HG03520 (cell line): Measurements from ENCODE around the gene NSA2.
"Not testable (repeated sequence)": the region's sequence is repeated elsewhere in the genome, so short reads cannot be mapped to it uniquely, and the experiment has no call there.

Experiments
- ATAC-seq: cut with Tn5 transposase; IDR thresholded peaks from one replicate; pipeline ENCODE4 v1.9.1; 2021; ENCODE audit warnings: mild to moderate bottlenecking, moderate library complexity; ENCODE audit not compliant: unreplicated experiment

Gene NSA2

DNA sequence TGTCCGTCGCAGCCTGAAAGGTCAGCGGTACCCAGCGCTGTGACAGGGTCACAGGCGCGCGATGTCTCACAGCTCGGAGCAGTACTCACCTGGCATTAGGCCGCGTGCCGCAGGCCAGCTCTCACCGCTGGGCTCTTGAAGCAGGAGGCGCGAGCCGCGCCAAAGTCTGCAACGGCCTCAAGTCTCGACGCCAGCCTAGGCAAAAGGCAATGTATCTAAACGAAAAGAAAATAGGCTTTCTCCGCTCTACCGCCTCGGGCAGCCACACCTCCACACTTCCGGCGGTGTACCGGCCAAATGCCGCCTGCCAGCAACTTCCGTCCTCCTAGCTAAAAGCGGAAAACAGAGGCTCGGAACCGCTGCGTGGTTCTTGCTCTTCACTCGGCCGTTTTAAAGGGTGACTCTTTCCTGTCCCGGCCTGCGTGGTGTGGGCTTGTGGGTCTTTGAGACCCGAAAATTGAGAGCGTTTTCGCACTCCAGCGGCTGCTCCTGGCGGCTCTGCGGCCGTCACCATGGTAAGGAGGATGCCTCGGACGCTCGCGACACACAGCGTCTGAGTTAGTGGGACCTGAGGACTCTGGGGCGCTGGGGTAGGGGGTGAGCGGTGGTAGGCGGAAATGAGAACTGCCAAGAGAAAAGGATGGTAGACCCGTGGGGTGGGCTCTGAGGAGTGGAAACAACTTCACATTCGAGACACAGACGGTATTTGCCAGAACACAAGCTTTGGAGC, at the start of gene NSA2, which contains the start of gene GFM2:
Gene NSA2, plus strand, starts transcription at position 401 of the 730 bp plus-strand sequence. Its CDS starts 112 bp downstream, at position 513.
Gene GFM2, minus strand, starts transcription at position 269 of the 730 bp plus-strand sequence. CDS start 3,375 bp downstream, outside the sequence.
- ATAC-seq: peak; percentile 87

DNA sequence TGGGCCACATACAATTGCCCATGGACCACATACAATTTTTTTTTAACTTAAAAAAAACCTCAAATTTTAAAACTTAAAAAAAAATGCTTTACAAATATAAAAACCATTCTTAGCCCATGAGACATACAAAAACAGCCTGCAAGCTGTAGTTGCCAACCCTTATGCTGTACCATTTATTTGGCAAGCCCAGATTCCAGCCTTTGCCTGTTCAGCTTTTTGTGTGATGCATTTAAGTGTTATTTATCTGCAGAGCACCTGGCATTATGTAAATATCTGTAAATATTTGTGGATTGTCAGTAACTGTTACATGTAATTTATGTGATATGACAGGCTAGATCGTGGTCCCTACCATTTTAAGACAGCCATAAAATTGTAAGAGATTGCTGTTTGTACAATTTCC, 49.5 kb upstream of the NSA2 start:
- ATAC-seq: no peak

DNA sequence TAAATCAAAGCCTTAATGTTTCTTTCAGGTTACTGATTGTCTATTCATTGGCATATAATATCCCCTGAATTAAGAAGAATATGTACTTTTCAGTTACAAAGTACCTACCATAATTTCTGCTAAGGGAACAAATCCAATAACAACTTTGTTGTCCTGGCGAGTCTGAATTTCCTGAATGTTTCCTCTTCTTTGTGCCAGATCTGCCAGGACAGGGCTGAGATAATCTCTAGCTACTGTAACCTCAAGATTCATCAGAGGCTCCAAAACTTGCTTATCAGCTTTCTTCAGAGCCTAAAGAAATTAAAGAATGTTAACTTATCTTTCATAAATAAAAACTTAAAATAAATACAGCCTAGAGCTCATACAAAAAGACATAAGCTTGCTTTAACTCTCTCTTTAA, 44.8 kb upstream of the NSA2 start:
- no peak for ATAC-seq

DNA sequence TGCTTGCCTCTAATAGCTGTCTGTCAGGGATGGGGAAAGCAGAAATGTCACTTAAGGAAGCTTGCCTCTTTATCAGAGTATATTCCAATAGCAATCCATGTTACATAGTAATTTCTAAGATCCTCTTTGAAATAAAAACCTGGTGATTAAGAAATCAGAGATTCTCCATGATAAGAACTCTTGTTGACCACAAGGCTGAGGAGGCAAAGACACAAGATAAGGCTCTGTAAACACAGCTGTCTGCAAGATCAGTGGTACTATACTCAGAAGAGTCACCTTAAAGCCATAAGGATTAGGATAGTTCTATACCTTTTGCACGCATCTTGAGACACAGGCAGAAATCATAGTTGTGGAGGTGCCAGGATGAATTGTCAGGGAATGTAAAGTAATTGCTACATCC, 41.7 kb upstream of the NSA2 start:
- ATAC-seq: no peak

DNA sequence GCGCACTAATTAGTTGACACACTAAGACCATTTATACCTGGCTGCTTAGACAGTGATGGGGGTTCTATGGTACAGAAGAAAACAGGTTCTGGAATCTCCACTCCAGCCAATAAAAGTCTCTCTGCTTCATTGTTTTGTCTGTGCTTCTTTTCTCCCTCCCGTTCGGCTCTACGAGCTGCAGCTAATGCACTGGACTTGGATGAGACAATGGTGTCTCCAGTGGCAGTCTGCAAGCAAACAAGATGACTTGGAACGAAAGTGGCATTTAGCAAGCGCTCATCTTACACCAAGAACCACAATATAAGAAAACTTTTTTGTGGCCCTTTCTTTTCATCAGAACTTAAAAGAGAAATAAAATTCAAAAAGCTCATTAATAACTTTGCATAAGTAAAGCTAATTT, 30.3 kb upstream of the NSA2 start:
- no peak for ATAC-seq

DNA sequence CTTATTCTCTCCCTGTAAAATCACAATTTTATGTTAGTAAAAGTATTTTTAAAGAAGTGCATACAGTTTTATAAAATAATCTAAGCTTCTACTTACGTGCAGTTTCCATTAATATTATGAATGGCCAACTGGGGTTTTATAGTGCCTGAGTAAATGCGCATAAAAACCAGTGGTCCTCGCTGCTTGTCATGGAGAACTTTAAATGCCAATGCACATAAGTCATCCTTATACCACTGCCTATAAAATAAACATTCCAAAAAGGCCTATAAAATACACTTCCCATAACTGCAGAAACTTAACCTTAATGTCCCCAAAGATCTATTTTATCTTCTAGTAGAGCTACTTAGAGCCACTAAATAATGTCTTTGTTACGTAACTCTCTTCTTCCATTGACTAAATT, 28.6 kb upstream of the NSA2 start:
- ATAC-seq: no peak

DNA sequence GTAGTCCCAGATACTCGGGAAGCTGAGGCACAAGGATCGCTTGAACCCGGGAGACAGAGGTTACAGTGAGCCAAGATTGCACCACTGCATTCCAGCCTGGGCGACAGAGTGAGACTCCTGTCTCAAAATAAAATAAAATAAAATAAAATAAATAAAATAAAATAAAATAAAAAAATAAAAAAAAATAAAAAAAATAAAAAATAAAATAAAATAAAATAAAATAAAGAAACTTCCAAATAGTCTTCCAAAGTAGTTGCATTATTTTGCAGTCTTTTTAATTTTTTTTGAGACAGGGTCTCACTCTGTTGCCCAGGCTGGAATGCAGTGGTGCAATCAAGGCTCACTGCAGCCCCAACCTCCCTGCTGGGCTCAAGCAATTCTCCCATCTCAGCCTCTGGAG, 18.3 kb upstream of the NSA2 start:
- ATAC-seq: not testable (repeated sequence)

DNA sequence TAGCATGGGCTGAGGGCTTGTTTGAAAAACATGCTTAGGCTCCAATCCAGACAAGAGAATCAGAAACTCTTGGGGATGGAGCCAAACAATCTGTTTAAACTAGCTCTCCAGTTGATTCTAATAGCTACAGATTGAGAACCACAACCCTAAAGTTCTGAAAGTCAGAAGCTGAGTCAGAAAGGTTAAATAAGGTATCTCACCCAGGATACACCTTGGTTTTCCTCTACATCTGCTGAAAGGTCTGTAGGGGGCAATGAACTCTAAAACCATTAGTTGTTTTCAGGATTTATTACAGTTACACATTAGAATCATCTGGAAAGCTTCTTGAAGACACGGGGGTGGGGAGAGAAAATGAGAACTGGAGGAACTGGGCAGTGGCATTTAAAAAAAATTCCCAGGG, 5.8 kb upstream of the NSA2 start:
- no peak for ATAC-seq

DNA sequence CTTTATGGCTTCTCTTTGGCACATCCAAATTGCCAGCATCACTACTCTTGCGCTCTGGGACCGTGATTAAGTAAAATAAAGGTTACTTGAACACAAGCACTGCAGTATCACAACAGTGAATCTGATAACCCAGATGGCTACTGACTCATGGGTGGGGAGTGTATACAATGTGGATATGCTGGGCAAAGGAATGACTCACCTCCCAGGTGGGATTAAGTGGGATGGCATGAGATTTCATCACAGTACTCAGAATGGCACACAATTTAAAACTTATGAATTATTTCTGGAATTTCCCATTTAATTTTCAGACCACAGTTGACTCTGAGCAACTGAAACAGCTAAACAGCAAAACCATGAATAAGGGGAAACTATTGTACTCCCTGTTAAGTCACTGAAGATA, 4.5 kb upstream of the NSA2 start:
- ATAC-seq: no peak

DNA sequence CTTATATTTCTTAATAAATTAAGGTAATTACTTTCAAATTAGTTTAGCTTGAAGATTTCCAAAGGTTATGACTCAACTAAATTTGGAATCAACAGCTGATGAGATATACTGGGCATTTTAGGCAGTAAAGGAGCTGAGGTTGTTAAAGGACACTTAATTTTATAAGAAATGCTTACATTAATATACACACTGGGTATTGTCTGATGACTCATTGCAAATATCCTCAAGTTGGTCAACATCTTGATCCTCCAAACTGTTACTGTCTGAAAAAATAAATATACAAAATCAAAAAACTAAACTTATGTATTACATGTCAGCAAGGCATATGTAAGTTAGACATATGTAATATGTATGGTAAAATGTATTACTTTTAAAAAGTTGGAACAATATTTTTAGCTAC, 3.5 kb upstream of the NSA2 start:
- no peak for ATAC-seq

DNA sequence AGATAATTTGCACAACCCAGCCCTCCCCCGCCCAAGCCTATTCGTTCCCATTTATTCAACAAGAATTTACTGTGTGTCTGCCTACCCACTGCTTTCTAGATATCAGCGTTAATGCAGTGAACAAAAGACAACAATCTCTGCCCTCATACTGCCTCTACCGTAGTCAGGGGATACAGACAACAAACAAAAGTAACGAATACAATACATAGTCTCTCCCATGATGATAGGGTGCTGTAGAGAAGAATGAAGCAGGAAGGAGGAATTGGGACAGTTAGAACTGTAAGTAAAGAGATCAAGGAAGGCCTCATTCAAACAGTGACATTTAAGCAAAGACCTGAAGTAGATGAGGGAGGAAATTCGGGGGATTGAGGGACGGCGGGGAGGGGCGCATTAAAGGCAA, 1.8 kb upstream of the NSA2 start:
- no peak for ATAC-seq

DNA sequence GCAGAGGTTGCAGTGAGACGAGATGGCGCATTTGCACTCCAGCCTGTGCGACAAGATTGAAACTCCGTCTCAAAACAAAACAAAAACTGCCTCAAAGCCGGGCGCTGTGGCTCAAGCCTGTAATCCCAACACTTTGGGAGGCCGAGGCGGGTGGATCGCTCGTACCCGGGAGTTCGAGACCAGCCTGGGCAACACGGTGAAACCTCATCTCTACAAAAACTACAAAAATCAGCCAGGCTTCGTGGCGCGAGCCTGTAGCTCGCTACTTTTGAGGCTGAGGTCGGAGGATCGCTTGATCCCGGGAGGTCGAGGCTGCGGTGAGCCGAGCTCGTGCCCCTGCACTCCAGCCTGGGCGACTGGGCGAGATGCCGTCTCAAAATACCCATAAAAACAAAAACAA, 1.1 kb upstream of the NSA2 start:
- no peak for ATAC-seq

DNA sequence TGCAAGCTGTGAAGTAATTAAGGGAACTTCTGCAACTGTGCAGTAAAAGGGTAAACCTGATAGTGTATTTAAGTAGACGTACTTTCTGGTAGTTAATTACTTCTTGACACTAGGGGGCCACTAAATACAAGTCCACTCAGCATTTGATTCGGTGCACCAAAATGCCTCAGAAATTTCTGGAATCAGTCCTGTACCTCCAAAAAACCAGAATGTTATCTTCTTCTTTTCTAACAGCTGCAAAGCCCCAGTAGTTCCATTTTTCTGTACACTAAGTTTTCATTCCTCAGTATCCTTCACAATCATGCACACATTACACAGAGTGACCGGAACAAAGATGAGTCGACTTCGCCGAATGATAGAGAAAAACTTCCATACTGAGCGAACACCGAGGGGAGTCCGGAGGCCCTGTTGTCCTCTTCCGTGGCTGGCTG, 616 bp upstream of the NSA2 start:
- peak; percentile 34 for ATAC-seq

DNA sequence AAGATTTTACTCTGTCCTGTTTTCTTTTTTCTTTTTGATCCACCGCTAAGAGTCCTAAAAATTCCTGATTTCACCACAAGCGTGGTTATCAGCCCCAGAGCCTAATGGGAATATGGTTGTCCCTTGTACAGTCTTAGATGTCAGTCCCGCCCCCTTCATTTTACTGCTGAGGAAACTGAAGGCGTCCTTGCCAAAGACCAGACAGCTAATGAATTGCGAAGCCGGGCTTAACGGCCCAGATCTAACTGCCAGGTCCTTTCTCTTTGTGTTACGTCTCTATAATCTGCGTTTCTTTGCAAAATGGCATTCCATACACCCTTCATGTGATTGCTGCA, 497 bp downstream of the NSA2 start:
- peak; percentile 20 for ATAC-seq

DNA sequence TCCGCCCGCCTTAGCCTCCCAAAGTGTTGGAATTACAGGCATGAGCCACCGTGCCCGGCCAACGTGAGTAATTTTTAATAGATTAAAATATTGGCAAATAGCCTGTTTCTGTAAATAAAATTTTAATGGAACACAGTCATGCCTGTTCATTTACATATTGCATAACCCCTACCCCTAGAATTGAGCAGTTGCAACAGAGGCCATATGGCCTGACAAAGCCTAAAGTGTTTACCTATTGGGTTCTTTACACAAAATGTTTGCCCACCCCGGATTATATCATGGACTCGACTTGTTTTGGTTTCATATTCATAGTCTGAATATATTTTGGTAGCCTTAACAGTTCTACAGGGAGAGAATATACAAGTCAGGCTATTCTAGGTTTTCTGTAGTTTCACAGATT, 5.3 kb downstream of the NSA2 start:
- ATAC-seq: no peak

DNA sequence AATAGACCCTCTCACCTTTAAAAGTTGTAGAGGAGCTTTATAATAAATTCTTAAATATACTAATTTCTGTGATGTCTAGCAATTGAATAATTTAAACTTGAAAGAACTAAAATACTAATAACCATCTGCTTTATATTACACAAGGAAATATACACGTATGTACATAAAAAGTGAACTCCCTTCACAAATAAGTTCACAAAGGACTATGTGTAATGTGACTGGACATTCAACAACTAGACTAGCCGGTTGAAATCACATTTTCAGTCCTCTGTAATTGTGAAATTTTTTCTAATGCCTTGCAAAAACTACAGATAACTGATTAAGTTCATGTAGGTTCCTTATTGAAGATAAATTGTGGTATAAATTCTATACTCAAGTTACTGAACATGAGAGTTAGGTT, 11.6 kb downstream of the NSA2 start:
- ATAC-seq: no peak

DNA sequence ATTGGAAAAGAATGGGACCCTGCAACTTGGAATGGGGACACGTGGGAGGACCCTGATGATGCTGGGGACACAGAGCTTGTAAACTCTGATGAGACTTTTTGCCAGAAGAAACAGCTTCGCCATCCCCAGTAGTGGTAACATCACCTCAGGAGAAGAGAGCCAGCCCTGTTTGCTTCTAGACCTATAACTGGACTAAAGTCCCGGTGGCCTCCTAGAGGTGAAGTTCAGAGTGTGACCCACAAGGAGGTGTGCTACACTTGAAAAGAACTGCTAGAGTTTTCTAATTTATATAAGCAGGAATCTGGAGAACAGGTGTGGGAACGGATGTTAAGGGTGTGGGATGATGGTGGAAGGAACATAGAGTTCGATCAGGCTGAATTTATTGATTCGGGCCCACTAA, 19.8 kb downstream of the NSA2 start:
- ATAC-seq: no peak

DNA sequence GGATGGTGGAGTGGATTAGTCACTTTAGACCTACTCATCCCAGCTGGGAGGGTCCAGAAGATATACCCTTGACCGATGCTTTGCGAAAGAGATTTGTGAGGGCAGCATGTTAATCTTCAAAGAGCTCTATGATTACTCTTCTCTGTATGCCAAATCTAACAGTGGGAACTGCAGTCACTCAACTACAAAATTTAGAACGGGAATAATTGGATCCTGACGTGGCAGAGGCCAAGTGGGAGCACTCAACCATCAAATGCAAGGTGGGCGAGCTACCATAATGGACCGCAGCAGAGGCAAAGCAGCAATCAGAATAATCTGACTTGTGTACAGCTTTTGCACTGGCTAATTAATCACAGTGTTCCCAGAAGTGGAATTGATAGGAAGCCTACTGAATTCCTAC, 20.4 kb downstream of the NSA2 start:
- ATAC-seq: no peak

DNA sequence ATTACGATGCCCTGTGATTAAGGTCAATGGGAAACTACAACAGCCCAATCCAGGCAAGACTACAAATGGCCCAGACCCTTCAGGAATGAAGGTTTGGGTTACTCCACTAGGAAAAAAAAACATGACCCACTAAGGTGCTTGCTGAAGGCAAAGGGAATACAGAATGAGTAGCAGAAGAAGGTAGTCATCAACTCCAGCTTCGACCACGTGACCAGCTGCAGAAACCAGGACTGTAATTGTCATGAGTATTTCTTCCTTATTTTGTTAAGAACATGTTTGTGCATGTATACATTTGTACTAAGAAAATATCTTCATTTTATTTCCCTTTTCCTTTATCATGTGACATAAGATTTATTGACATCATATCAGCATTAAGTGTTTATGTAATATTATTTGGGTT, 24.6 kb downstream of the NSA2 start:
- ATAC-seq: not testable (repeated sequence)

DNA sequence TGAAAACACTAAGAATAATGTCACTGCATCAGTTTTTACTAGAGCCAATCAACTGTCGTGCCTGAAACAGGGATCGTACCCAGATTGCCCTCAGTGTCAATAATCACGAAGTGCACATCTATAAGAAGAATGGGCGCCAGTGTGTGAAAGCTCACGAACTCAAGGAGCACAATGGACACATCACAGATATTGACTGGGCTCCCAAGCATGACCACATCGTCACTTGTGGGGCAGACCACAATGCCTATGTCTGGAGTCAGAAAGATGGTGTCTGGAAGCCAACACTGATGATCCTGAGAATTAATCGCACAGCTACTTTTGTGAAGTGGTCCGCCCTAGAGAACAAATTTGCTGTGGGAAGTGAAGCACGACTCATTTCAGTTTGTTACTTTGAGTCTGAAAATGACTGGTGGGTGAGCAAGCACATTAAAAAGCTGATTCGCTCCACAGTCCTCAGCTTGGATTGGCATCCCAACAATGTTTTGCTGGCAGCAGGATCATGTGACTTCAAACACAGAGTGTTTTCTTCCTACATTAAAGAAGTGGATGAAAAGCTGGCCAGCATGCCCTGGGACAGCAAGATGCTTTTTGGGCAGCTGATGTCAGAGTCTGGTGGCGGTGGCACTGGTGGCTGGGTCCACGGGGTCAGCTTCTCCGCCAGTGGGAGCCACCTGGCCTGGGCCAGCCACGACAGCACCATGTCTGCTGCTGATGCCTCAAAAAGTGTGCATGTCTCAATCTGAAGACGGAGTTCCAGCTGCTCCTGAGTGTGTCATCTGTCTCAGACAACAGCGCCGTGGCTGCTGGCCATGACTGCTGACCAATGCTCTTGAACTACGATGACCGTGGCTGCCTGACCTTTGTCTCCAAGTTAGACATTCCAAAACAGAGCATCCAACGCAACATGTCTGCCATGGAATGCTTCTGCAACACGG, 32.2 kb downstream of the NSA2 start:
- no peak for ATAC-seq

DNA sequence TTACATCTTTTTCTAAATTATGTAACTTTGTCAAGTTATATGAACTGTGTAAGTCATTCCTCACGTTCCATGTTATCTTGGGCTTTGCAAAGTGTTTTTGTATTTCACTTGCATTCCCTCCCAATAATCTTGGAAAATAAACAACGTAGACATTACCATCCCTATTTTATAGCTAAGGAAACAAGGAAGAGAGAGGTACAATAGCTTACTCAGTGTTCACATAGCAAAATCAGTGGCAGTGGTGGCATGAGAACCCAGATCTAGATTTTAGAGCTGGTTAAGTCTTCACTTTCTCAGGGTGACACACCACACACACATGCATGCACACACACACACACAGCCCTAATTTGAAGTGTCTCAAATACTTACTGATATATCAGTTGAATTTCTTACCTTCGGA, 34.1 kb downstream of the NSA2 start:
- ATAC-seq: no peak

DNA sequence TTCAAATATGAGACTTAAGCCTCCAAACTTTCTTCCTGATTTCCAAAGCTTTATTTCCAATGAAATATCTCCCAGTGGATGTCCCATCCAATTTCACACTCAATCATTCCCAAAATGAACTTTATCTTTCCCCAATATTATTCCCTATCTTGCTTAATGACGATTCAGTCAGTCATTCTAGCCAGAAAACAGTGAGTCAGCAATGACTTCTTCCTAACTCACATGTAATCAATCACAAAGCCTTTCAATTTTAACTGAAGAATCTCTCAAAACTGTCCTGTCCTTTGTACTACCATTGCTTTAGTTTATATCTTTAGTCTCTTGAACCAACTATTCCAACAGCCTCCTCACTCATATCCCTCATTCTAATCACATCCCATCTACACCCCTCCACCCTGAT, 34.9 kb downstream of the NSA2 start:
- no peak for ATAC-seq
